SK-N-SH treated with all-trans-retinoic acid at 6 μM for 48 hours (cell line): ENCODE measurements around the gene RGS2.

Experiments
- ATAC-seq: fragments of 200-7000 bp; cut with Tn5 transposase; 3 replicates; pipeline ENCODE4 v1.9.1; 2020; ENCODE audit warnings: mild to moderate bottlenecking, moderate library complexity
- BACH2 ChIP-seq: fragments of 250-450 bp; sonication (Bioruptor Pico); IDR thresholded peaks from 2 replicates; pipeline ENCODE4 v1.9.0; 2021; ENCODE audit warnings: mild to moderate bottlenecking, borderline replicate concordance
- CSDC2 ChIP-seq: fragments of 250-450 bp; sonication (Bioruptor Pico); IDR thresholded peaks from 2 replicates; pipeline ENCODE4 v1.5.0; 2020; ENCODE audit warnings: mild to moderate bottlenecking, moderate library complexity
- ESRRG ChIP-seq: fragments of 250-450 bp; sonication (Bioruptor Pico); IDR thresholded peaks from 2 replicates; pipeline ENCODE4 v1.6.1; 2021; ENCODE audit warnings: mild to moderate bottlenecking
- OSR1 ChIP-seq: fragments of 250-450 bp; sonication (Bioruptor Pico); IDR thresholded peaks from 2 replicates; pipeline ENCODE4 v1.8.0; 2022; ENCODE audit warnings: moderate library complexity, mild to moderate bottlenecking, inconsistent platforms
- PPARA ChIP-seq: fragments of 250-450 bp; sonication (Bioruptor Pico); IDR thresholded peaks from 2 replicates; pipeline ENCODE4 v1.5.0; 2020; ENCODE audit warnings: mild to moderate bottlenecking, borderline replicate concordance
- TCF4 ChIP-seq: fragments of 250-450 bp; sonication (Bioruptor Pico); IDR thresholded peaks from 2 replicates; pipeline ENCODE4 v1.8.0; 2021; ENCODE audit warnings: mild to moderate bottlenecking, moderate library complexity, borderline replicate concordance
- TOX ChIP-seq: fragments of 250-450 bp; sonication (Bioruptor Pico); IDR thresholded peaks from 2 replicates; pipeline ENCODE4 v1.8.0; 2021; ENCODE audit warnings: mild to moderate bottlenecking, moderate library complexity, borderline replicate concordance
- ZFP3 ChIP-seq: fragments of 250-450 bp; sonication (Bioruptor Pico); IDR thresholded peaks from 2 replicates; pipeline ENCODE4 v1.5.0; 2020; ENCODE audit warnings: mild to moderate bottlenecking, moderate library complexity
- ZNF565 ChIP-seq: fragments of 450-650 bp; formaldehyde crosslinking; conservative IDR thresholded peaks from 2 replicates; pipeline ENCODE4 v1.5.0; 2020; ENCODE audit warnings: low read depth, mild to moderate bottlenecking, moderate library complexity
- ZNF70 ChIP-seq: fragments of 450-650 bp; formaldehyde crosslinking; IDR thresholded peaks from 2 replicates; pipeline ENCODE4 v1.5.0; 2020; ENCODE audit warnings: mild to moderate bottlenecking, moderate library complexity
- ZNF8 ChIP-seq: fragments of 450-650 bp; formaldehyde crosslinking; IDR thresholded peaks from 2 replicates; pipeline ENCODE4 v1.5.0; 2020; ENCODE audit warnings: mild to moderate bottlenecking, moderate library complexity
- TF ChIP-seq, protein P1 (sequence below): fragments of 250-450 bp; sonication (Bioruptor Pico); IDR thresholded peaks from 2 replicates; pipeline ENCODE4 v1.8.0; 2020; ENCODE audit warnings: mild to moderate bottlenecking, moderate library complexity, borderline replicate concordance
- TF ChIP-seq, protein P2 (sequence below): fragments of 250-450 bp; sonication (Bioruptor Pico); IDR thresholded peaks from 2 replicates; pipeline ENCODE4 v1.5.1; 2021; ENCODE audit warnings: mild to moderate bottlenecking, moderate library complexity

The RGS2 gene

DNA sequence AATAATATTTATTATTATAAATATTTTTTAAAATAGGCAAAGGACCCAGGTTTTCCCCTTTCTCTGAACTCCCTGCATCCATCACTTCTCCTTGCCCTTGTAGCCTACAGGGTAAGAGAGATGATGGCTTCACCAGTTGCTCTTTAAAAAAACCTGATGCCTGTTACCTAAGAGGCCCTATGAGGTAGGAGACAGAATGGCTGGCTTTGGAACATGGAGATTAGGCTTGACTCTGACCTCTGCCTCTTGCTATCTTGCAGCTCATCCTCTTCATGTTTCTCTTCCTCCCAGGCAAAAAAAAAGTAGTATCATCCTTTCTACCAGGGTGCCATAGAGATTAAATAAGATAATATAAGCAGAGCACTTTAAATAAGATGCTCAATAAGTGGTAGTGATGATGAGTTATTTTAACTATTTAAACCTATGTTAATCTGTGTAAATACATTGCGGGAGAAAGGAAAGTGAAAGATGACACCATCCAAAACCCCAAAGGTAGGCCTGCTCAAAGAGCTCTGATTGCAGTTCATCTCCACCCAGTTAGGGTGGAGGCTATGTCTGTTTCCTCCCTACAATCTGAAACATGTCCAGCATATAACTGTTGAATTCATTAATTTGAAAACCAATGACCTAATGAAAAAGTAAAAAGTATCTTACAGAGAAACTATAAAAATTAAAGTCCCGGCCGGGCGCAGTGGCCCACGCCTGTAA, 51.8 kb downstream of the RGS2 start:
- TF ChIP-seq OSR1 (no peak), TOX (no peak), ESRRG (no peak)
- TF ChIP-seq, all 23 proteins: peak for 0
- ATAC-seq = no peak

DNA sequence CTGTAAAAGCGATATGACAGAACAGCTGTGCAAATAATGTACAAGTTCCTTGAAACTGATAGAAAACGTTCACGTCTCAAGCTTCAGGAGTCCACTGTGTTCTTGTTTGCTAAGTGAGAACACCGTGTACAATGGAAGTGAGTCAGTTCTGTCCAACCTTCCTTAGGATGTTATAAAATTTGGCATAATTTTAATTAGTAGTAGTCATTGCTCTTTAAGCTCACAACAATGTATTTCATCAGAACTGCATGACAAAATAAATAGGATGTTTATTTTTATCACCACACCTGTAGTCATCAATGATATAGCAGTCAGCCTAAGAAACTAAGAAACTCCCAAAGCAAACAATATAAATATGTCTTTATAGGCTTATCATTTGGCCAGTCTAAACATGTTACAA, 53.0 kb downstream of the RGS2 start:
- TF ChIP-seq BACH2 = no peak
- TF ChIP-seq PPARA (CRISPR knock-in tag) = no peak
- TF ChIP-seq ZNF70 (CRISPR knock-in tag) = no peak
- no peak for TF ChIP-seq ZNF8
- TF ChIP-seq TOX = no peak
- no peak for TF ChIP-seq ESRRG
- TF ChIP-seq OSR1 = no peak
- TF ChIP-seq, protein P1, sequence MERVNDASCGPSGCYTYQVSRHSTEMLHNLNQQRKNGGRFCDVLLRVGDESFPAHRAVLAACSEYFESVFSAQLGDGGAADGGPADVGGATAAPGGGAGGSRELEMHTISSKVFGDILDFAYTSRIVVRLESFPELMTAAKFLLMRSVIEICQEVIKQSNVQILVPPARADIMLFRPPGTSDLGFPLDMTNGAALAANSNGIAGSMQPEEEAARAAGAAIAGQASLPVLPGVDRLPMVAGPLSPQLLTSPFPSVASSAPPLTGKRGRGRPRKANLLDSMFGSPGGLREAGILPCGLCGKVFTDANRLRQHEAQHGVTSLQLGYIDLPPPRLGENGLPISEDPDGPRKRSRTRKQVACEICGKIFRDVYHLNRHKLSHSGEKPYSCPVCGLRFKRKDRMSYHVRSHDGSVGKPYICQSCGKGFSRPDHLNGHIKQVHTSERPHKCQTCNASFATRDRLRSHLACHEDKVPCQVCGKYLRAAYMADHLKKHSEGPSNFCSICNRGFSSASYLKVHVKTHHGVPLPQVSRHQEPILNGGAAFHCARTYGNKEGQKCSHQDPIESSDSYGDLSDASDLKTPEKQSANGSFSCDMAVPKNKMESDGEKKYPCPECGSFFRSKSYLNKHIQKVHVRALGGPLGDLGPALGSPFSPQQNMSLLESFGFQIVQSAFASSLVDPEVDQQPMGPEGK (CRISPR knock-in tag) = no peak
- no peak for TF ChIP-seq ZNF565
- no peak for TF ChIP-seq ZFP3
- TF ChIP-seq TCF4 (CRISPR knock-in tag) = no peak
- no peak for TF ChIP-seq CSDC2 (CRISPR knock-in tag)
- TF ChIP-seq, protein P2, sequence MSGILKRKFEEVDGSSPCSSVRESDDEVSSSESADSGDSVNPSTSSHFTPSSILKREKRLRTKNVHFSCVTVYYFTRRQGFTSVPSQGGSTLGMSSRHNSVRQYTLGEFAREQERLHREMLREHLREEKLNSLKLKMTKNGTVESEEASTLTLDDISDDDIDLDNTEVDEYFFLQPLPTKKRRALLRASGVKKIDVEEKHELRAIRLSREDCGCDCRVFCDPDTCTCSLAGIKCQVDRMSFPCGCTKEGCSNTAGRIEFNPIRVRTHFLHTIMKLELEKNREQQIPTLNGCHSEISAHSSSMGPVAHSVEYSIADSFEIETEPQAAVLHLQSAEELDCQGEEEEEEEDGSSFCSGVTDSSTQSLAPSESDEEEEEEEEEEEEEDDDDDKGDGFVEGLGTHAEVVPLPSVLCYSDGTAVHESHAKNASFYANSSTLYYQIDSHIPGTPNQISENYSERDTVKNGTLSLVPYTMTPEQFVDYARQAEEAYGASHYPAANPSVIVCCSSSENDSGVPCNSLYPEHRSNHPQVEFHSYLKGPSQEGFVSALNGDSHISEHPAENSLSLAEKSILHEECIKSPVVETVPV = no peak
- no peak for ATAC-seq
